IMR-90 (cell line): ENCODE results near the gene NEIL1.

Experiments used
- CEBPB ChIP-seq: IDR thresholded peaks from 2 replicates; pipeline ENCODE4 v1.6.1; 2012; ENCODE audit warnings: low read depth, low read length, improper control_type of control experiment
- CTCF ChIP-seq: conservative IDR thresholded peaks from 2 replicates; pipeline ENCODE4 v1.5.1; 2012; ENCODE audit warnings: mild to moderate bottlenecking, low read depth, low read length, improper control_type of control experiment
- MAZ ChIP-seq: IDR thresholded peaks from 2 replicates; pipeline ENCODE4 v1.6.1; 2012; ENCODE audit warnings: low read depth, mild to moderate bottlenecking, low read length, improper control_type of control experiment, moderate library complexity, borderline replicate concordance
- MXI1 ChIP-seq: IDR thresholded peaks from 2 replicates; pipeline ENCODE4 v1.6.1; 2012; ENCODE audit warnings: low read depth, mild to moderate bottlenecking, low read length, moderate library complexity, borderline replicate concordance
- POLR2A ChIP-seq: IDR thresholded peaks from 2 replicates; pipeline ENCODE4 v1.6.1; 2012; ENCODE audit warnings: mild to moderate bottlenecking, low read depth, low read length
- RCOR1 ChIP-seq: IDR thresholded peaks from 2 replicates; pipeline ENCODE4 v1.6.1; 2012; ENCODE audit warnings: mild to moderate bottlenecking, low read length, improper control_type of control experiment; ENCODE audit not compliant: insufficient replicate concordance
- SMC3 ChIP-seq: fragments of 150-350 bp; IDR thresholded peaks from 2 replicates; pipeline ENCODE4 v1.6.1; 2016; ENCODE audit warnings: low read depth, mild to moderate bottlenecking, antibody characterized with exemption, low read length, moderate library complexity
- TF ChIP-seq, protein P1 (sequence below): fragments of 150-350 bp; IDR thresholded peaks from 2 replicates; pipeline ENCODE4 v1.6.1; 2017; ENCODE audit warnings: mild to moderate bottlenecking, antibody characterized with exemption, low read length, low read depth

DNA sequence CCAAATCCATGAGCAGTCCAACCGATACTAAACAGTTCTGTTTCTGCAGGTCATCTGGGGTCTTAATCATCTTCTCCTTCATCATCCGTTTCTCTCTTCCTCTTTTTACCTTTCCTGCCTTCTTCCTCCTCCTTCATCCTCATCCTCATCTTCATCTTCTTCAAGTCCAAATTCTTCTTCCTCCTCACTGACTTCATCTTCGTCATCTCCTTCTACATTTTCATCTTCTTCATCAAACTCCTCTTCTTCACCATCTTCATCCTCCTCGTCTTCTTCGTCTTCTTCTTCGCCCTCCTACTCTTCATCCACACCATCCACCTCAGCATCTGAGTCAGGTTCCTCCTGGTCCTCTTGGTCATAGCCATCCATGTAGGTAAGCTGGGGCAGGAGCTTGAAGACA lies 25.1 kb upstream of the NEIL1 start:
- TF ChIP-seq CTCF (no peak), SMC3 (no peak), POLR2A (no peak), CEBPB (no peak), MXI1 (no peak), RCOR1 (no peak), MAZ (no peak)
- TF ChIP-seq, protein P1, sequence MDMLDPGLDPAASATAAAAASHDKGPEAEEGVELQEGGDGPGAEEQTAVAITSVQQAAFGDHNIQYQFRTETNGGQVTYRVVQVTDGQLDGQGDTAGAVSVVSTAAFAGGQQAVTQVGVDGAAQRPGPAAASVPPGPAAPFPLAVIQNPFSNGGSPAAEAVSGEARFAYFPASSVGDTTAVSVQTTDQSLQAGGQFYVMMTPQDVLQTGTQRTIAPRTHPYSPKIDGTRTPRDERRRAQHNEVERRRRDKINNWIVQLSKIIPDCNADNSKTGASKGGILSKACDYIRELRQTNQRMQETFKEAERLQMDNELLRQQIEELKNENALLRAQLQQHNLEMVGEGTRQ, result no peak
